K562 (cell line): ENCODE measurements around the gene C4orf36. TPM values are rescaled to one million over a fixed set of nuclear protein-coding genes. Genes with fewer than 3 reads are reported as not detected.

Experiments
- ELF4 ChIP-seq: fragments of 450-650 bp; formaldehyde crosslinking; IDR thresholded peaks from 2 replicates; pipeline ENCODE4 v1.4.0; 2022; ENCODE audit warnings: missing genetic modification characterization
- HNRNPUL1 ChIP-seq: fragments of 200-400 bp; formaldehyde crosslinking; IDR thresholded peaks from 2 replicates; pipeline ENCODE4 v1.6.1; 2017; ENCODE audit warnings: low read length
- MIER1 ChIP-seq: fragments of 450-650 bp; IDR thresholded peaks from 2 replicates; pipeline ENCODE4 v1.6.1; 2016; ENCODE audit warnings: antibody characterized with exemption, mild to moderate bottlenecking, low read depth
- NCOA2 ChIP-seq, 2 experiments: fragments of 450-650 bp; IDR thresholded peaks; 2 replicates each; pipeline ENCODE4 v1.6.1; 2018; ENCODE audit warnings: mild to moderate bottlenecking in 2 of 2, moderate library complexity in 1 of 2; ENCODE audit not compliant: partially characterized antibody in 2 of 2
- NFRKB ChIP-seq: fragments of 450-650 bp; IDR thresholded peaks from 2 replicates; pipeline ENCODE4 v1.6.1; 2016; ENCODE audit warnings: low read depth
- NFXL1 ChIP-seq: fragments of 450-650 bp; formaldehyde crosslinking; IDR thresholded peaks from 2 replicates; pipeline ENCODE4 v1.4.0; 2021; ENCODE audit warnings: mild to moderate bottlenecking
- SRSF1 ChIP-seq: fragments of 200-400 bp; formaldehyde crosslinking; IDR thresholded peaks from 2 replicates; pipeline ENCODE4 v1.6.1; 2017; ENCODE audit warnings: mild to moderate bottlenecking, low read depth, low read length, moderate library complexity
- TAL1 ChIP-seq: fragments of 450-650 bp; IDR thresholded peaks from 2 replicates; pipeline ENCODE4 v1.6.1; 2016; ENCODE audit warnings: mild to moderate bottlenecking
- THRAP3 ChIP-seq: fragments of 450-650 bp; IDR thresholded peaks from 2 replicates; pipeline ENCODE4 v1.6.1; 2016; ENCODE audit warnings: mild to moderate bottlenecking, inconsistent platforms, borderline replicate concordance
- YBX1 ChIP-seq: fragments of 450-650 bp; IDR thresholded peaks from 2 replicates; pipeline ENCODE4 v1.7.1; 2016; ENCODE audit warnings: mild to moderate bottlenecking
- ZKSCAN3 ChIP-seq: fragments of 250-450 bp; sonication (Bioruptor Pico); IDR thresholded peaks from 2 replicates; pipeline ENCODE4 v1.4.0; 2020
- ZNF583 ChIP-seq: fragments of 250-450 bp; sonication (Bioruptor Pico); IDR thresholded peaks from 2 replicates; pipeline ENCODE4 v1.4.0; 2020
- polyA plus RNA-seq, 8 experiments: library from polyadenylated mRNA; depleted of rRNA in 4 of 8; stranded (reverse) in 5 of 8; unstranded in 3 of 8; fragments of >200 nt; fragmentation: Nextera tagmentation in 2 of 8; fragmentation: Illumina TruSeq in 1 of 8; extraction: Ambion mirVana in 2 of 8; extraction: Trizol in 1 of 8; gene quantifications; 2 replicates each; pipeline versions ENCODE4 v1.2.1 to v1.2.3, GENCODE V29; 2011 to 2014; ENCODE audit warnings: inconsistent platforms in 1 of 8, missing spikeins in 1 of 8
- total RNA-seq, 7 experiments: library from RNA; depleted of rRNA in 6 of 7; stranded (reverse); fragments of >200 nt in 6 of 7; fragmentation: Illumina TruSeq in 2 of 7; extraction: Trizol in 2 of 7; gene quantifications; 2 replicates each; pipeline versions ENCODE4 v1.2.1 to v1.2.3, GENCODE V29; 2011 to 2021; ENCODE audit warnings: low replicate concordance in 1 of 7
- TF ChIP-seq, protein P1 (sequence below): fragments of 250-450 bp; sonication (Bioruptor Pico); IDR thresholded peaks from 2 replicates; pipeline ENCODE4 v1.4.0; 2020; ENCODE audit warnings: mild to moderate bottlenecking, moderate library complexity
- TF ChIP-seq, protein P2 (sequence below): fragments of 250-450 bp; sonication (Bioruptor Pico); IDR thresholded peaks from 2 replicates; pipeline ENCODE4 v1.5.0; 2020; ENCODE audit warnings: mild to moderate bottlenecking, borderline replicate concordance
- TF ChIP-seq, protein P3 (sequence below): fragments of 250-450 bp; sonication (Bioruptor Pico); IDR thresholded peaks from 2 replicates; pipeline ENCODE4 v1.8.0; 2021; ENCODE audit warnings: moderate library complexity, mild to moderate bottlenecking, inconsistent platforms
- TF ChIP-seq, protein P4 (sequence below): fragments of 450-650 bp; formaldehyde crosslinking; IDR thresholded peaks from 2 replicates; pipeline ENCODE4 v1.4.0; 2020; ENCODE audit warnings: mild to moderate bottlenecking, moderate library complexity
- TF ChIP-seq, protein P5 (sequence below): fragments of 450-650 bp; IDR thresholded peaks from 2 replicates; pipeline ENCODE4 v1.6.1; 2018; ENCODE audit not compliant: partially characterized antibody

The C4orf36 gene
- total and polyA plus RNA-seq, 9 of the 15 experiments (the other 6 are each of a cell fraction or from before 2014, with no cell fraction given) = 0.14 to 0.45 (median 0.20) TPM; not detected in 5

DNA sequence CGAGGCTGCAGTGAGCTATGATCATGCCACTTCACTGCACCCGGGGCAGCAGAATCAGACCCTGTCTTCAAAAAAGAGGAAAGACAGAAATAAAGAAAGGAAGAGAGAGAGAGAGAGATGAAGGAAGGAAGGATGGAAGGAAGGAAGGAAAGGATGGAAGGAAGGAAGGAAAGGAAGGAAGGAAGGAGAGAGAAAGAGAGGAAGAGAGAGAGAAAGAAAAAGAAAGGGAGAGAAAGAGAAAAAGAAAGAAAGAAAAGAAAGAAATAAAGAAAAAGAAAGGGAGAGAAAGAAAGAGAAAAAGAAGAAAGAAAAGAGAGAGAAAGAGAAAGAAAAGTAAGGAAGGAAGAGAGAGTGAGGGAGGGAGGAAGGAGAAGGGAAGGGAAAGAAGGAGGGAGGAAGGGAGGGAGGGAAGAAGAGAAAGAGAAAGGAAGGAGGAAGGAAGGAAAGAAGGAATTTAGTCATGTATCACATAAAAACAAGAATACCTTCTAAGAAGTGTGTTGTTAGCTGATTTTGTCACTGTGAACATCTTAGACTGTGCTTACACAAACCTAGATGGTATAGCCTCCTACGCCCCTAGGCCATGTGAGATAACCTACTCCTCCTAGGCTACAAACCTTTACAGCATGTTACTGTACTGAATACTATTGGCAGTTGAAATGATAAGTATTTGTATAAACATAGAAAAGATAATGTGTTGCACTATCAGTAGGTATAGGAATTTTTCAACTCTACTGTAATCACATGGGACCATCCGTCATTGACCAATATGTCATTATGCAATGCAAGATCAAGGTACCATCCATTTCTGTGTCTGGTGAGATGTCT, 25.2 kb upstream of the C4orf36 start (continued):
- TF ChIP-seq NFRKB = 0 out of 2 replicates have a peak, but pooled peaks have one; percentile 26
- TF ChIP-seq, protein P1, sequence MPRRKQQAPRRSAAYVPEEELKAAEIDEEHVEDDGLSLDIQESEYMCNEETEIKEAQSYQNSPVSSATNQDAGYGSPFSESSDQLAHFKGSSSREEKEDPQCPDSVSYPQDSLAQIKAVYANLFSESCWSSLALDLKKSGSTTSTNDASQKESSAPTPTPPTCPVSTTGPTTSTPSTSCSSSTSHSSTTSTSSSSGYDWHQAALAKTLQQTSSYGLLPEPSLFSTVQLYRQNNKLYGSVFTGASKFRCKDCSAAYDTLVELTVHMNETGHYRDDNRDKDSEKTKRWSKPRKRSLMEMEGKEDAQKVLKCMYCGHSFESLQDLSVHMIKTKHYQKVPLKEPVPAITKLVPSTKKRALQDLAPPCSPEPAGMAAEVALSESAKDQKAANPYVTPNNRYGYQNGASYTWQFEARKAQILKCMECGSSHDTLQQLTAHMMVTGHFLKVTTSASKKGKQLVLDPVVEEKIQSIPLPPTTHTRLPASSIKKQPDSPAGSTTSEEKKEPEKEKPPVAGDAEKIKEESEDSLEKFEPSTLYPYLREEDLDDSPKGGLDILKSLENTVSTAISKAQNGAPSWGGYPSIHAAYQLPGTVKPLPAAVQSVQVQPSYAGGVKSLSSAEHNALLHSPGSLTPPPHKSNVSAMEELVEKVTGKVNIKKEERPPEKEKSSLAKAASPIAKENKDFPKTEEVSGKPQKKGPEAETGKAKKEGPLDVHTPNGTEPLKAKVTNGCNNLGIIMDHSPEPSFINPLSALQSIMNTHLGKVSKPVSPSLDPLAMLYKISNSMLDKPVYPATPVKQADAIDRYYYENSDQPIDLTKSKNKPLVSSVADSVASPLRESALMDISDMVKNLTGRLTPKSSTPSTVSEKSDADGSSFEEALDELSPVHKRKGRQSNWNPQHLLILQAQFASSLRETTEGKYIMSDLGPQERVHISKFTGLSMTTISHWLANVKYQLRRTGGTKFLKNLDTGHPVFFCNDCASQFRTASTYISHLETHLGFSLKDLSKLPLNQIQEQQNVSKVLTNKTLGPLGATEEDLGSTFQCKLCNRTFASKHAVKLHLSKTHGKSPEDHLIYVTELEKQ = no peak
- peak; percentile 13; the same call in 1 of the 2 replicates for TF ChIP-seq YBX1
- no peak for TF ChIP-seq ZNF583
- TF ChIP-seq TAL1 = peak; percentile 35; the same call in 1 of the 2 replicates
- 0 out of 2 replicates have a peak, but pooled peaks have one; percentile 76 for TF ChIP-seq THRAP3
- TF ChIP-seq, protein P2, sequence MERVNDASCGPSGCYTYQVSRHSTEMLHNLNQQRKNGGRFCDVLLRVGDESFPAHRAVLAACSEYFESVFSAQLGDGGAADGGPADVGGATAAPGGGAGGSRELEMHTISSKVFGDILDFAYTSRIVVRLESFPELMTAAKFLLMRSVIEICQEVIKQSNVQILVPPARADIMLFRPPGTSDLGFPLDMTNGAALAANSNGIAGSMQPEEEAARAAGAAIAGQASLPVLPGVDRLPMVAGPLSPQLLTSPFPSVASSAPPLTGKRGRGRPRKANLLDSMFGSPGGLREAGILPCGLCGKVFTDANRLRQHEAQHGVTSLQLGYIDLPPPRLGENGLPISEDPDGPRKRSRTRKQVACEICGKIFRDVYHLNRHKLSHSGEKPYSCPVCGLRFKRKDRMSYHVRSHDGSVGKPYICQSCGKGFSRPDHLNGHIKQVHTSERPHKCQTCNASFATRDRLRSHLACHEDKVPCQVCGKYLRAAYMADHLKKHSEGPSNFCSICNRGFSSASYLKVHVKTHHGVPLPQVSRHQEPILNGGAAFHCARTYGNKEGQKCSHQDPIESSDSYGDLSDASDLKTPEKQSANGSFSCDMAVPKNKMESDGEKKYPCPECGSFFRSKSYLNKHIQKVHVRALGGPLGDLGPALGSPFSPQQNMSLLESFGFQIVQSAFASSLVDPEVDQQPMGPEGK (CRISPR knock-in tag) = no peak
- TF ChIP-seq NCOA2 (IDR thresholded peaks at IDR 0.05; ENCODE audit: partially characterized antibody in 2 of 2) = no peak
- TF ChIP-seq SRSF1 = no peak
- TF ChIP-seq, protein P3, sequence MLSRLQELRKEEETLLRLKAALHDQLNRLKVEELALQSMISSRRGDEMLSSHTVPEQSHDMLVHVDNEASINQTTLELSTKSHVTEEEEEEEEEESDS (CRISPR knock-in tag) = no peak
- TF ChIP-seq NFXL1 (CRISPR knock-in tag) = no peak
- 0 out of 2 replicates have a peak, but pooled peaks have one; percentile 39 for TF ChIP-seq ELF4
- TF ChIP-seq, protein P4, sequence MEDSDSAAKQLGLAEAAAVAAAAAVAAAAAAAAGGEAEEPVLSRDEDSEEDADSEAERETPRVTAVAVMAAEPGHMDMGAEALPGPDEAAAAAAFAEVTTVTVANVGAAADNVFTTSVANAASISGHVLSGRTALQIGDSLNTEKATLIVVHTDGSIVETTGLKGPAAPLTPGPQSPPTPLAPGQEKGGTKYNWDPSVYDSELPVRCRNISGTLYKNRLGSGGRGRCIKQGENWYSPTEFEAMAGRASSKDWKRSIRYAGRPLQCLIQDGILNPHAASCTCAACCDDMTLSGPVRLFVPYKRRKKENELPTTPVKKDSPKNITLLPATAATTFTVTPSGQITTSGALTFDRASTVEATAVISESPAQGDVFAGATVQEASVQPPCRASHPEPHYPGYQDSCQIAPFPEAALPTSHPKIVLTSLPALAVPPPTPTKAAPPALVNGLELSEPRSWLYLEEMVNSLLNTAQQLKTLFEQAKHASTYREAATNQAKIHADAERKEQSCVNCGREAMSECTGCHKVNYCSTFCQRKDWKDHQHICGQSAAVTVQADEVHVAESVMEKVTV (CRISPR knock-in tag) = no peak
- TF ChIP-seq HNRNPUL1 = no peak
- TF ChIP-seq ZKSCAN3 (CRISPR knock-in tag) = peak; percentile 56; the same call in 1 of the 2 replicates
- TF ChIP-seq, protein P5, sequence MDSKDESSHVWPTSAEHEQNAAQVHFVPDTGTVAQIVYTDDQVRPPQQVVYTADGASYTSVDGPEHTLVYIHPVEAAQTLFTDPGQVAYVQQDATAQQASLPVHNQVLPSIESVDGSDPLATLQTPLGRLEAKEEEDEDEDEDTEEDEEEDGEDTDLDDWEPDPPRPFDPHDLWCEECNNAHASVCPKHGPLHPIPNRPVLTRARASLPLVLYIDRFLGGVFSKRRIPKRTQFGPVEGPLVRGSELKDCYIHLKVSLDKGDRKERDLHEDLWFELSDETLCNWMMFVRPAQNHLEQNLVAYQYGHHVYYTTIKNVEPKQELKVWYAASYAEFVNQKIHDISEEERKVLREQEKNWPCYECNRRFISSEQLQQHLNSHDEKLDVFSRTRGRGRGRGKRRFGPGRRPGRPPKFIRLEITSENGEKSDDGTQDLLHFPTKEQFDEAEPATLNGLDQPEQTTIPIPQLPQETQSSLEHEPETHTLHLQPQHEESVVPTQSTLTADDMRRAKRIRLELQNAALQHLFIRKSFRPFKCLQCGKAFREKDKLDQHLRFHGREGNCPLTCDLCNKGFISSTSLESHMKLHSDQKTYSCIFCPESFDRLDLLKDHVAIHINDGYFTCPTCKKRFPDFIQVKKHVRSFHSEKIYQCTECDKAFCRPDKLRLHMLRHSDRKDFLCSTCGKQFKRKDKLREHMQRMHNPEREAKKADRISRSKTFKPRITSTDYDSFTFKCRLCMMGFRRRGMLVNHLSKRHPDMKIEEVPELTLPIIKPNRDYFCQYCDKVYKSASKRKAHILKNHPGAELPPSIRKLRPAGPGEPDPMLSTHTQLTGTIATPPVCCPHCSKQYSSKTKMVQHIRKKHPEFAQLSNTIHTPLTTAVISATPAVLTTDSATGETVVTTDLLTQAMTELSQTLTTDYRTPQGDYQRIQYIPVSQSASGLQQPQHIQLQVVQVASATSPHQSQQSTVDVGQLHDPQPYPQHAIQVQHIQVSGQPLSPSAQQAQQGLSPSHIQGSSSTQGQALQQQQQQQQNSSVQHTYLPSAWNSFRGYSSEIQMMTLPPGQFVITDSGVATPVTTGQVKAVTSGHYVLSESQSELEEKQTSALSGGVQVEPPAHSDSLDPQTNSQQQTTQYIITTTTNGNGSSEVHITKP = peak; percentile 85
- TF ChIP-seq MIER1 = 0 out of 2 replicates have a peak, but pooled peaks have one; percentile 42
